Heart right ventricle (tissue), 16 donors: ENCODE results near the gene CLEC2D. TPM values are rescaled to one million over a fixed set of nuclear protein-coding genes. Genes with fewer than 3 reads are reported as not detected.
A peak's percentile ranks its signal among the peaks of the same experiment; 100 is the strongest.

Experiments used
- ATAC-seq, 8 donors: fragments of 200-7000 bp; cut with Tn5 transposase; one replicate each; pipeline ENCODE4 v1.9.1; 2020; ENCODE audit warnings: mild to moderate bottlenecking in 8 of 8, moderate library complexity in 8 of 8, moderate number of reproducible peaks in 1 of 8
- DNase-seq, 2 donors: peaks; one replicate each; pipeline ENCODE4 v3.0.0-alpha.2; 2020
- H3K27ac ChIP-seq, 10 donors: fragments of 200-600 bp; sonication (generic) in 2 of 10; one replicate each; pipeline versions ENCODE4 v1.5.0 to v1.8.0; 2020 to 2022; ENCODE audit warnings: mild to moderate bottlenecking in 3 of 10
- H3K27me3 ChIP-seq, 7 donors: fragments of 200-600 bp; one replicate each; pipeline ENCODE4 v1.8.0; 2021 to 2022; ENCODE audit warnings: mild to moderate bottlenecking in 2 of 7
- H3K36me3 ChIP-seq, 9 donors: fragments of 200-600 bp; sonication (generic) in 1 of 9; one replicate each; pipeline versions ENCODE4 v1.5.0 to v1.8.0; 2020 to 2022; ENCODE audit warnings: mild to moderate bottlenecking in 2 of 9
- H3K4me1 ChIP-seq, 9 donors: fragments of 200-600 bp; sonication (generic) in 1 of 9; one replicate each; pipeline versions ENCODE4 v1.5.0 to v1.8.0; 2020 to 2022; ENCODE audit warnings: mild to moderate bottlenecking in 4 of 9
- H3K4me3 ChIP-seq, 10 donors: fragments of 200-600 bp; sonication (generic) in 2 of 10; one replicate each; pipeline versions ENCODE4 v1.5.0 to v1.8.0; 2020 to 2022; ENCODE audit warnings: mild to moderate bottlenecking in 7 of 10, moderate library complexity in 2 of 10
- H3K9me3 ChIP-seq, 11 donors: fragments of 200-600 bp in 10 of 11; sonication (generic) in 2 of 11; one replicate each; pipeline versions ENCODE4 v1.5.0 to v1.8.0; 2013 to 2022; ENCODE audit warnings: mild to moderate bottlenecking in 2 of 11, control low read depth in 1 of 11, moderate library complexity in 1 of 11
- CTCF ChIP-seq, 9 donors: fragments of 200-600 bp; sonication (generic) in 2 of 9; IDR thresholded peaks; one replicate each; pipeline versions ENCODE4 v1.5.0 to v1.8.0; 2021 to 2022; ENCODE audit warnings: antibody characterized with exemption in 9 of 9, mild to moderate bottlenecking in 5 of 9, moderate library complexity in 1 of 9
- WGBS, 2 donors: extraction: QIAGEN DNeasy Blood & Tissue Kit; methylation state at CpG; one replicate each; pipeline ENCODE4 v1.1.7; 2013; ENCODE audit warnings: inconsistent platforms in 1 of 2; 5-methylcytosine and 5-hydroxymethylcytosine counted together
- intact Hi-C, 10 donors: fragments of 100-400 bp; cut with DNase I; formaldehyde crosslinking; loops; one replicate each; pipeline versions ENCODE4 v1.11.1 to v1.14.2; 2022
- polyA plus RNA-seq, 2 donors: library from polyadenylated mRNA; stranded (reverse); fragments of 200-250 nt; gene quantifications; one replicate each; pipeline ENCODE4 v1.2.3, GENCODE V29; 2013
- total RNA-seq, 10 donors: library from RNA; stranded (reverse); fragmentation: NEBNext Ultra II Directional in 3 of 10; extraction: Animal tissue kit (Norgen Biotek cat#: 25700) in 3 of 10; gene quantifications; one replicate each; pipeline versions ENCODE4 v1.2.1 to v1.2.4, GENCODE V29; 2021 to 2023
- donor health status: Arrhythmogenic right ventricular cardiomyopathy.
- donor health status: ischemic (EF 13 %, LVEDD 7.1; RV severe dilation, severe dysfunction).
- donor health status: healthy with polysubstance abuse.
- donor health status: DM: no; HTN: yes; CAD: no.
- donor health status: DM: no; HTN: no; CAD: no.
- donor health status: ischemic (EF 25% LVEDD 6.9; RV normal size, moderate dysfunction).
- donor health status: ischemic (EF 25% LVEDD 5.7; RV mildly dilated, moderate dysfunction).
- donor health status: healthy.
- donor health status: DM: yes; HTN: yes; CAD: no.
- donor health status: Ischemic cardiomyopathy.
- donor health status: ischemic (EF 35%, LVEDD 5.7; RV mildly dilated, moderate dysfunction).
- donor health status: nonischemic (EF 11% LVEDD 7.7; RV severe dilation, severe dysfunction).
- donor health status: DM: yes; HTN: yes; CAD: no.
- donor health status: PGD.
- donor health status: ischemic (EF 29% LVEDD 5.4; RV normal size, mild dysfunction).
- donor health status: nonischemic (EF 23%, LVEDD 6.1; RV moderate dilation, normal function).

CLEC2D gene
- total and polyA plus RNA-seq, 12 donors, result 1.2 to 15.6 (median 3.2) TPM

- 84 to 95% methylated on average over 4 of the region's 4 CpGs for WGBS, 2 donors
- H3K27ac ChIP-seq, result peak overlapping the region in 1 of 10 donors; percentile 79
- no peak for DNase-seq
- H3K36me3 ChIP-seq, result no peaks in the 10 kb centered on the region
- intact Hi-C loops, result loop anchor here in 2 of 10 donors (10.0 kb wide), 2 partner anchors 393 to 403 kb away; partner anchors contain the start of gene CLEC7A (in 1 of the 2)
- H3K4me1 ChIP-seq, result peaks cover 0 to 47% (median 17%) of the 10 kb centered on the region in 9 donors
- no peak for TF ChIP-seq CTCF (IDR thresholded peaks at IDR 0.05)
- H3K9me3 ChIP-seq, result no peaks in the 10 kb centered on the region
- ATAC-seq, result no peak
- no peak overlapping the region for H3K4me3 ChIP-seq
- peaks cover 0 to 4% (median 0%) of the 10 kb centered on the region in 7 donors for H3K27me3 ChIP-seq
These were observed 72.2 kb downstream of the CLEC2D start for GRCh38 chr12:9741726-9742125.

GRCh38 chr12:9742661-9743060 lies 73.1 kb downstream of the CLEC2D start:
- 57 to 69% methylated on average over 5 of the region's 5 CpGs for whole genome bisulfite sequencing, 2 donors
- intact Hi-C loops, result loop anchor here in 2 of 10 donors (10.0 kb wide), 2 partner anchors 392 to 402 kb away; partner anchors contain the start of gene CLEC7A (in 1 of the 2)
- ATAC-seq, result peak in 3 of 8 donors; percentile 28 to 55 (median 33)
- Histone ChIP-seq H3K27me3 (peaks cover 0 to 4% (median 0%) of the 10 kb centered on the region in 7 donors), H3K9me3 (no peaks in the 10 kb centered on the region), H3K36me3 (no peaks in the 10 kb centered on the region), H3K4me1 (peaks cover 0 to 38% (median 15%) of the 10 kb centered on the region in 9 donors), H3K27ac (peak overlapping the region in 4 of 10 donors; percentile 8 to 73 (median 30)), H3K4me3 (no peak overlapping the region)
- no peak for TF ChIP-seq CTCF (IDR thresholded peaks at IDR 0.05)
- no peak for DNase-seq

- WGBS, 2 donors, result 64 to 81% methylated on average over 3 of the region's 3 CpGs
These were observed 75.7 kb downstream of the CLEC2D start for GRCh38 chr12:9745199-9745598.

More at GRCh38 chr12:9745199-9745598, 75.7 kb downstream of the CLEC2D start:
- H3K36me3 ChIP-seq, result no peaks in the 10 kb centered on the region
- no peaks in the 10 kb centered on the region for H3K9me3 ChIP-seq
- peaks cover 0 to 4% (median 0%) of the 10 kb centered on the region in 7 donors for H3K27me3 ChIP-seq
- H3K4me3 ChIP-seq, result no peak overlapping the region
- intact Hi-C loops, result loop anchor here in 6 of 10 donors (5.0 to 10.0 kb wide), 6 partner anchors 122 to 400 kb away; partner anchors contain the start of genes CLEC2B (in 1 of the 6) and CLEC7A (in 1 of the 6)
- DNase-seq, result no peak
- H3K27ac ChIP-seq, result no peak overlapping the region
- no peak for TF ChIP-seq CTCF (IDR thresholded peaks at IDR 0.05)
- ATAC-seq, result no peak
- peaks cover 0 to 31% (median 9%) of the 10 kb centered on the region in 9 donors for H3K4me1 ChIP-seq

Other genes starting within 250 kb of the CLEC2D start
- 1 to 10 TPM in 1 of 10 donors, under 1 TPM in 6, not detected in 3; 0.16 to 1.4 (median 0.19) TPM for gene KLRB1, start 61.8 kb upstream of the CLEC2D start, total RNA-seq
- under 1 TPM; 0.16 to 0.44 TPM for gene KLRB1, start 61.8 kb upstream of the CLEC2D start, polyA plus RNA-seq
- gene CLECL1, start 63.4 kb downstream of the CLEC2D start, total RNA-seq, result 1 to 10 TPM in 1 of 10 donors, under 1 TPM in 1, not detected in 8; 0.54 to 3.6 TPM
- gene CLECL1, start 63.4 kb downstream of the CLEC2D start, polyA plus RNA-seq, result under 1 TPM in 1 of 2 donors, not detected in 1; 0.25 TPM
- 1 to 10 TPM in 3 of 10 donors, under 1 TPM in 5, not detected in 2; 0.17 to 6.2 (median 0.50) TPM for gene CD69, start 91.2 kb downstream of the CLEC2D start, total RNA-seq
- gene CD69, start 91.2 kb downstream of the CLEC2D start, polyA plus RNA-seq, result under 1 TPM; 0.22 to 0.55 TPM
- 1 to 10 TPM in 1 of 10 donors, under 1 TPM in 3, not detected in 6; 0.19 to 1.8 (median 0.40) TPM for gene KLRF1, start 157.8 kb downstream of the CLEC2D start, total RNA-seq
- 1 to 10 TPM in 1 of 2 donors, under 1 TPM in 1; 0.19 to 2.3 TPM for gene KLRF1, start 157.8 kb downstream of the CLEC2D start, polyA plus RNA-seq
- 10 to 100 TPM in 1 of 10 donors, 1 to 10 TPM in 9; 2.6 to 13.9 (median 3.8) TPM for gene CLEC2B, start 199.6 kb downstream of the CLEC2D start, total RNA-seq
- 10 to 100 TPM in 1 of 2 donors, 1 to 10 TPM in 1; 4.6 to 10.3 TPM for gene CLEC2B, start 199.6 kb downstream of the CLEC2D start, polyA plus RNA-seq
- not detected for gene KLRF2, start 211.8 kb downstream of the CLEC2D start, total RNA-seq
- gene KLRF2, start 211.8 kb downstream of the CLEC2D start, polyA plus RNA-seq, result not detected